Measurements from ENCODE around the gene FHOD3.

FHOD3 gene

DNA sequence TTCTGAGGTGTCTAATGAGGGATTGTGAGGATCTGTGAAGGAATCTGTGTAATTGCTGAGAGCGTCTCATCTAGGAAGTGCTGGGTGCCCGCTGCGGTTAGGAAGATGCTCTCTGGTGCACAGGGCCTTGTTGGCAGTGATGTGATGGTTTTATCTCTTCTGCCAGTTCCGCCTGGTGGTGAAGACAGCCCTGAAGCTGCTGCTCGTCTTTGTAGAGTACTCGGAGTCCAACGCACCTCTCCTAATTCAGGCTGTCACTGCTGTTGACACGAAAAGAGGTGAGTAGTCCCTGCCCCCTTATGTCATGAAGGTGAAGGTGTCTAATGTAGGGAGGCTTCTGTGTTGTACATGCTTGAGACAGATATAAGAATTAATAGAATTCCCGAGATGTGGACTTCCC lies 297.1 kb downstream of the FHOD3 start:
- DNase-seq (ENCODE audit: low read depth): no peak

DNA sequence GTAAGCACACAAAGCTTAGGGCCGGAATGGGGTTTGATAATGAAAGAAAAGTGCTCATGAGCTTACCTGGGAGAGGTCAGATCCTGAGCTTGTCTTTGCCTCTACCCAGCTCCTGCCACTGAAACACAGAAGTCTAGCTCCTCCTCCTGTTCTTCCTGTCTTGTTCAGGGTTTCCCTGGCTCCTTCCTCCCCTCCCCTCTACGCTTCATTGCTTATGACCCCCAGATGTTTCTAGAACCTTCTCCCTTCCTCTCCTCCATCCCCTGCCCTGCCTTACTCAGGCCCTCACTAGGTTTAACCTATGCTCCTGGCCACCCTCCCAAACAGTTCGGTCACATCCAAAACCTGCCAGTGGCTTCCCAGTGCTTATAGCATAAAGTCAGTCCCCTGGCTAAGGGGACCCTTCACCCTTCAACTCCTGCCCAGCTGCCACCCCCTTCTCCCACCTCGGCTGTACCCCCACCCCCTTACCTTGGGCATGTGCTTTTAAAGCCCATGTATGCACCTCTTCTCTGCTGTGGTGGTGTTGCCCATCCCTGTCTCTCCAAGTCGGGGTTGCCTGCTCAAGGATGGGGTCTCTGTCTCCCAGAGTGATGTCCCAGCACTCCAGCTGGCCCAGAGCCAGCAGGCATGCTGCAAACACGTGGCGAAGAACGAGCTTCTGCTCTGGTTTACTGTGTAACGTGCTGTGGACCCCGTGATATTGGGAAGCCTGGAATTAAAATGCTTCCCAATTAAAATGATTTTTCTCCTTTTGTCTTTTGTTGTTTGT lies 297.7 kb downstream of the FHOD3 start:
- no peak for DNase-seq (ENCODE audit: low read depth)

DNA sequence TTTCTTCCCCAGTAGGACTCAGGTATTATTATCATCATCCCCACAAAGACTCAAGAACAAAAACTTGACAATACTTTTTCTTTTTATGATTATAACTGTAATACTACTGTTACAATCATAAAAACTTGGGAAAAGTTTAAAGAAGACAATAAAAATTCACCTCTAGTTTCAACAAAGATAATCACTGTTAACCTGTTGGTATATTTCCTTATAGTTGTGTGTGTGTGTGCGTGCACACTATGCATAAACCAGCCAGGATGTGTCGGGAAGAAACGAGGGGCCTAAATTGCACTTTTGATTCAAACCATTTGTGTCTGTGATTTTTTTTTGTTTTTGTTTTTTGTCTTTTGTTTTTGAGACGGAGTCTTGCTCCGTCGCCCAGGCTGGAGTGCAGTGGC lies 298.3 kb downstream of the FHOD3 start:
- no peak for DNase-seq (ENCODE audit: low read depth)

DNA sequence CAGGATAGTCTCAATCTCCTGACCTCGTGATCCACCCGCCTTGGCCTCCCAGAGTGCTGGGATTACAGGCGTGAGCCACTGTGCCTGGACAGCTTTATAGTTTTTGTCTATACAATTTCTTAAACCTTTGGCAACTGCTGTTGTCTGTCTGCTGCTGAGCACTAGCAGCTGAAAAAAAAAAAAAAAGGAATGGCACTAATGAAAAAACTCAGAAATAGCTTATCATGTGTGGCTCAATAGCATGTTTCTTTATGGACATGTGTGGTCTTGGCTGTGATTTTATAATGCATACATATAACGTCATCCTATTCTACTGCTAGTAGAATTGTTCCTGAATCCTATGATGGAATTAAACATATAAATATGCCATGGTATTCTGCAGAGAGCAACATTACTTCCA lies 300.1 kb downstream of the FHOD3 start:
- DNase-seq (ENCODE audit: low read depth): no peak

DNA sequence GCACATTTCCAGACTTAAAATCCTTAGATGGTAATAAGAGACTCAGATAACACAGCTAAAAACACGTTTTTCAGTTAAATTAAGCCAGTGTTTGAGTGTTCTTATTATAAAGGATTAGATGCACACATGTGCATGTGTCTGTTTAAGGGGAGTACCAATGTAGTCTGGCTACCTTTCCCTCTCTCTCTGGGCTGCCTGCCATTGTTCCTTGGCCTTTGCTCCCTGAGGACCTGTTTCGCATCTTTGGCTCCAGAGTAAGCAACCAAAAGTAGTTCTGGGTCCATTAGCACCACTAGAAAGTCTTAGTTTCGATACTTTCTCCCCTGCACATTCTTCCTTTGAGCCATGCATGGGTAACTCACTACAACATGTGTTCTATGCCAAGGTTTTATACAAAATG lies 303.0 kb downstream of the FHOD3 start:
- no peak for DNase-seq (ENCODE audit: low read depth)

DNA sequence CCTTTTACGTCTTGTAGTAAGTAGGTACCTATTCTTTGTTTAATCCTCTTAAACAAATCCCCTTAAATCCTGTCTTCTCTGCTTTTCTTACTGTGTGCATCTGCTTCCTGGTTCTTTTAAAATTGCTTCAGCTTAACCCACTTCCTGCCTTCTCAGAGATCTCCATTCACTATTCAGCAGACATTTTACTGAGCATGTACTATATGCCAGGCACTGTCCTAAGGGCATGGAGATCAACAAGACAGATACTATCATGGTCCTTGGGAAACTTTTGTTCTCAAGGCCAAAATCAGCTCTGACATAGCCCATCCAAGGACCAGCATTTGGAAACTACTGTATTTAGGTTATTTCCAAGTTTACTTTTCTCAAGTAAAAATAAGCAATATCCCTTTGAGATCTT lies 303.8 kb downstream of the FHOD3 start:
- no peak for DNase-seq (ENCODE audit: low read depth)

DNA sequence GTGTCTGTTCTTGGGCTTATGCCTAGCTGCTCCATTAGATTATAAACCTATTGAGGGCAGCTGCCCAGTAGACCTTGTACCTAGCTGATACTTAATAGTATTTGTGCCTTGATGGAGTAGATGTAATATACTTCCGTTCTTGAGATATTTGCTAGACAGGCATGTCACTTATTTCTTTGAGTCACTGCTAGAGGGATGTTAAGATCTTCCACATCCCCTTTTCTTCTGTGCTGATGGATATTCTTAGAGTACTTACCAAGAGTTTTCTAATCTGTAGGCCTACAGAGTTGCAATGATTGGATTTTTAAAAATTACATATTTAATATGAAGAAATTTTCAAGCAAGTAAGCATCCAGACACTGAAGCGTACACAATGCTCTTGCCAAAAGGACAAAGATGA lies 304.6 kb downstream of the FHOD3 start:
- DNase-seq (ENCODE audit: low read depth): no peak

DNA sequence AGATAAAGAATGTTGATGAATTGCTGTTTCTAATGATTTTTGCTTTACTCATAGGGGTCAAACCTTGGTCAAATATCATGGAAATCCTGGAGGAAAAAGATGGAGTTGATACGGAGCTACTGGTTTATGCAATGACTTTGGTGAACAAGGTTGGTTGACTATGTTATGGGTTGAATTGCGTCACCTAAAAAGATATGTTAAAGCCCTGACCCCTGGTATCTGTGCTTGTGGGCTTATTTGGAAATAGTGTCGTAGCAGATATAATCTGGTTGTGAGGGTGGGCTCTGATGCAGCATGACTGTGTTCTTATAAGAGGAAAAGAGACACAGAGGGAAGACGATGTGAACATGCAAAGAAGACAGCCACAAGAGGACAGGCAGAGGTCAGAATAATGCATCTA lies 305.1 kb downstream of the FHOD3 start:
- DNase-seq (ENCODE audit: low read depth): no peak

DNA sequence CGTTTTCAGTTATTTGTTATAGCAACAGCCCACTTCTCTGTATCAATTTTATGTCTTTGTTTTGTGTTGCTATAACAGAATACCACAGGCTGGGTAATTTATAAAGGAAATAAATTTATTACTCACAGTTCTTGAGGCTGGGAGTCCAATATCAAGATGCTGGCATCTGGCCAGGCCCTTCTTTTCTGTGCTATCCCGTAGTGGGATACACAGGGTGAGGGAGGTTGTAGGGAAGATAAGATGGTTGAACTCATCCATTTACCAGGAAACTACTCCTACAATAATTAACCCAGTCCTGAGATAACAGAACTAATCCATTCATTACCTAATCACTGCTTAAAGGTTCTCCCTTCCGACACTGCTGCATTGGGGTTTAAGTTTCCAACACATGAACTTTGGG lies 310.6 kb downstream of the FHOD3 start:
- DNase-seq (ENCODE audit: low read depth): no peak

DNA sequence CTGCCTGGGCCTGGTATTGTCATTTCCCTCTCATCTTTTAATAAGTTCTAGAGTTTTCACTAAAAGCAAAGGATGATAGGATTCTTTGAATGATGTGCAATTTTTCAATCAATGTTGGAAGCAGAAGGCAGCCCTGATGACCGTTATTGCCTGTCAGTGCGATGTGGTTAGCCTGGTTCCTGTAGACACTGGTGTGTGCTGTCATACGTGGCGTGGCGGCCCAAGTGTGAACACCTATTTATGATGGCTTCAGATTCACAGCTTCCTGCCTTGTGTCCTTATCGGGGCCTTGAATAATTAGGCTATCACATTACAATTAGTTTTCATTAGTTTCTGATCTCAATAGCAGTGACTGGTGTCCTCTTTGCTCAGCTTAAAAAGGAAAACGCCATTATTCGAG lies 312.7 kb downstream of the FHOD3 start:
- no peak for DNase-seq (ENCODE audit: low read depth)

DNA sequence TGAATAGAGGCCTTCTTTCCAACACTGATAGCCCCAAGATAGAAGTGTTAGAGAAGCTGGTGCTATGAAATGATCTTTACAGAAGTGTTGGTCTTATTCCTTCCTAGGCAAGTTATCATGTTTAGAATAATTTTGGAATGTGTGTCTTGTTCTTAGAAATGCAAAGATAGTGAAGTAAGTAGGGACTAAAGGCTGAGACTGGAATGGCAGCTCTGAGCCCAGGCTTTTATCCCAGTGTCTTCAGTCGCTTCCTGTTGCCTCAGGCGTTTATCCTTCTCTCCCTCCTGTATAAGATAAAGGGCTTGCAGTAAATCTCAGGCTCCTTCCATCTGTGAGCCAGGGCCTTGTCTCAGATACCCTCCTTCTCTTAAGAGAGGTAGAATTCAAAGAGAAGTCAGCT lies 313.1 kb downstream of the FHOD3 start:
- DNase-seq (ENCODE audit: low read depth): no peak

DNA sequence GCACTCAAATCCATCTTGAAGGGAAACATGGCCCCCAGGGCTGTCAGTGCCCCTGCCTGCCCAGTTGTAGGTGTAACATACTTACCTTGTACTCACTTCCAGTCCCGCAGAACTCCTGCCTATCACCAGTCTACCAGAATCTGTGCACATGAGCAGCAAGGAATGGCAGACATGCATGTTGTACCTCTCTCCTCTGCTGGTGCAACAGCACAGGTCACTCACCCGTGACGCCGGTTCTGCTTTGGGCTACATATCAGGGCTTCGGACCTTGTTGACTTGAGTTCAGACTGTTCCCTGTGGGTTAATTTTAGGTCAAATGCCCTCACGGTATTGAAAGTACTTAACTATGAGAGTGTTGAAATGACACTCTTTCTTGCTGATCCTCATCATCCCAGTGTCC lies 315.6 kb downstream of the FHOD3 start:
- DNase-seq (ENCODE audit: low read depth): no peak

DNA sequence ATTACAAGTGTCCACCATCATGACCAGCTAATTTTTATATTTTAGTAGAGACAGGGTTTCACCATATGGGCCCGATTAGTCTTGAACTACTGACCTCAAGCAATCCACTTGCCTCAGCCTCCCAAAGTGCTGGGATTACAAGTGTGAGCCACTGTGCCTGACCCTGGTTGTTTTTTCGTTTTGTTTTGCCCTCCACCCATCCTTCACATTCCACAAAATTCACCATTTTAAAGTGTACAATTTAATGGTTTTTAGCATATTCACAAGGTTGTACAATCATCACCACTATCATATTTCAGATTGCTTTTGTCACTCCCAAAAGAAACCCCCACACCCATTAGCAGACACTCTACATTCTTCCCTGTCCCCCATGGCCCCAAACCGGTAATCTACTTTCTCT lies 316.3 kb downstream of the FHOD3 start:
- DNase-seq (ENCODE audit: low read depth): no peak

DNA sequence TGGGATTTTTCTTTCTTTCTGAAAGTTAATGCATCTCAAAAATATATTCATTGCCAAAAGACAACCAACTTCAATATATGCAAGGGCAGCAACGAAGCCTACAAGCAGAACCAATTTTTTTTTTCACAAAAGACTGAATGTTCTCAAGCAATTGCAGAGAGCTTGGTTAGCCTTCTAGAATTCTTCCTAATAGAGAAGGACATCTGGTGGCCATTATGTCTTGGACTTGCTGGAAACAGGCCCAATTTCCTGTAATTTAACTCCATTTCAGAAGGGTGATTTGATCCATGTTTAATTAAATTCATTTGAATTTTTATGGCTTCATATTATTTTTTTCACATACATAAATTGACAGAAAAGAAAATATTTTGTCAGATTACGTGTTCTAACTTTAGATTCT lies 323.3 kb downstream of the FHOD3 start:
- DNase-seq (ENCODE audit: low read depth): no peak

DNA sequence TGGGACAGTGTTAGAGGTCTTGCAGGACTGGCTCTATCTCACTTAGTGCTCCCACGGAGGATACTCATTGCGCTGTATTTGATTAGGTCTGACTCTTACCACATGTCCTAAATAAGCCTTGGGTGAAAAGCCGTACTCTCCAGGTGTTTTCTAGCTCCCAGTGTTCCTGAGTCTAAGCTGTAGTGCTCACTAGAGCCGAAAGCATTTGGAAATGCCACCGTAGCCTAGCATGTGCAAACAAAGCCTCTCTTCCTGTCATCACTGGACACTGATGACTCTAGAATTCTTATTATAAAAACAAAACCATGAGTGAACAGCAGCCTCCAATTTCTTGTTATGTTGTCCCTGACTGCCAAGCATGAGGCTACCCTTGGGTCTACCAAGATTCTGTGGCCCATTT lies 325.1 kb downstream of the FHOD3 start:
- no peak for DNase-seq (ENCODE audit: low read depth)

DNA sequence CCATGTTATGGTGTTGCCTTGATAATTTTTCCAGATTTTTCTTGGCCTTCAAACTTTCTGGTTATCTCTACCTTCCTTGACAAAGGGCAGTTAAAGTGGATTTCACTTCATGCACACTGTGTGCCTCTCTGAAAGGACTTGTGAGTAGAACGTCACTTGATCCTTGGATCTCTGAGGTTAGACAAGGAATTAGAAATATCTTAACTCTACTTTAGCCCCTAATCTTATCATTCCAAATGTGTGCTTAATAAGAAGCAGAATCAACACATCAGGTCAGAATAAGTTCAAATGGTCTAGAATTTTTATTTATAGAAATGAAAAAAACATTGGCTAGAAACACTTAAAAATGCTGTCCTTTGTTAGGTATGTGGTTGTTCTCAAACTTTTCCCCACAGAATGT lies 325.6 kb downstream of the FHOD3 start:
- no peak for DNase-seq (ENCODE audit: low read depth)

DNA sequence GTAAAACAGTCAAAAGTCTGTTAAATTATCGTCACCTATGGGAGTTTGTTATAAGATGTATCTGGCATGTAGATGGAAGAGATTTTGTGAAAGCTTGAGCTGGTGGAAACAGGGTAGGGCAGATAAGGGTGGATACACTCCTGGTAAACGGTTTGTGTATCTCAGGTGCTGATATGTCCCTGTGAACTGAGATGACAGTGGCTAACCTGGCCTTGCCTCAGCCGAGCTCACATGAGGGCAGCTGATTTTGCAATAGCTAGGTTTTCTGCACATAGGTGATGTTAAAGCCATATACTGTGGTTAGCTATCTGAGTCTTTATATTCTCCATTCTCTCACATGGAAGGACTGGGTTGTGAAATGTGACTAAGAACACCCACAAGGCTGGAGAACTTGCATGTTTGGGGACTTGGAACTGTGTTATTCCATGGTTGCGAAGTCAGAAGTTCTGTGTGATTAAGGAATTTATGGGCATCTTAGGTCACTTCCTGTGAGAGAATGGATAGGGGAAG lies 326.2 kb downstream of the FHOD3 start:
- no peak for DNase-seq (ENCODE audit: low read depth)

DNA sequence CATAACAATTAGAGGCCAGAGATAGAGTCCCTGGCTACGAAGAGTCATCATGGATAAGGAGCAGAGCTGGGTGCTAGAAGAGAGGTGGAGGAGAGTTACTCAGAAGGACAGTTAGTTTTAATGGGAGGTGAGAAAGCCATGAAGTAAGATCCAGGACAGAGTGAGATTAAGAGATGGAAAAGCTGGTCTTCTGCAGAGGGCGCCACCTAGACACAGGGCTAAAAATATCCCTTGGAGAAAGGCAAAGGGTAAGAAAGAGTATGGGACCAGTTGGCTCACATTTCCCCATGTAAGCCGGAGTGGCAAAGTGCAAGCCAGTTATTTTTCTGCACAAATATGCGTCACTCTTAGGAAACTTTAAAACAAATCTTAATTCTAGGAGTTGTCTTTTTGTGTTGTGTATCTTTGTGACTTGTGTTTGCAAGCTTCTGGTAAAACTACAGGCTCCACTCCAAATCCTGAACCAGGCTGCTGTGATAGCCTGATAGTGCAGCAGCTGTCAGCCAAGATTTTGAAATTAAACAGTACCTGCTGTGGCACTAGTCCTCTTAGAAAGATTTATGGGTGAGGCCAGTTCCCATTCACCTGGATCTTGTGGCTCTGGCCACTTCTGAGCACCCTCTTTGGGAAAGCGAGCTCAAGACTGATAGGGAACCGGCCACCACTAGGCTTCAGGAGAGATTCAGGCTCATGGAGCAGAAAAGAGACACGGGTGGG lies 327.1 kb downstream of the FHOD3 start:
- DNase-seq (ENCODE audit: low read depth): no peak

DNA sequence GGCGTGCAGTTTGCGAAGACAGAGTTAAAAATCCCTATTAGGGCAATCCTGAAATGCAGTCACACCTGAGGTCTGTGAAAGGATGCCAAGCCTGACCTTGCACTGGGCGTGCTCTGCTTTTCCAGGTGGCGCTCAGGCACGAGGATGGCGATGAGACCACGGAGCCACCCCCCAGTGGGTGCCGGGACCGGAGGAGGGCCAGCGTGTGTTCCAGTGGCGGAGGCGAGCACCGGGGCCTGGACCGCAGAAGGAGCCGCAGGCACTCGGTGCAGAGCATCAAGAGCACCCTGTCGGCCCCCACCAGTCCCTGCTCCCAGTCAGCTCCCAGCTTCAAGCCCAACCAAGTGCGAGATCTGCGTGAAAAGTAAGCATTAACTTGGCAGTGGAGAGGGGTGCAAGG lies 327.9 kb downstream of the FHOD3 start:
- DNase-seq (ENCODE audit: low read depth): no peak

DNA sequence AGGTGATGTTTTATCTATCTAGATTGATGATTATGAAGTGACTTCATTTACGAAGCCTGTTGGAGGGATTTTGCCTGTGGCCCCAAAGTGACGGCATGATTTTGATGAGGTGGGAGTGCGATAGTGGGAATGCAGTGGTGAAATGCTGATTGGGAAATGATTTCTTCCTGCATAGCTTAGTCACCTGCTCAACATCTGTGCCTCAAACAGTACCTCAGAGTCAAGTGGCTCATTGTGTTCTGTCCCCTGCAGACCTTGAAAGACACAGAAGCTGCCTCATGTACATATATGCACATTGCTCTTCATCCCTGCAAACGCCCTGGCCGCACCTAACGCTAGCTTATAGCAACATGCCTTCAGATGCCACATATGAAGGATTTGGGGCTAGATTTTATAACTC lies 330.1 kb downstream of the FHOD3 start:
- DNase-seq (ENCODE audit: low read depth): no peak

DNA sequence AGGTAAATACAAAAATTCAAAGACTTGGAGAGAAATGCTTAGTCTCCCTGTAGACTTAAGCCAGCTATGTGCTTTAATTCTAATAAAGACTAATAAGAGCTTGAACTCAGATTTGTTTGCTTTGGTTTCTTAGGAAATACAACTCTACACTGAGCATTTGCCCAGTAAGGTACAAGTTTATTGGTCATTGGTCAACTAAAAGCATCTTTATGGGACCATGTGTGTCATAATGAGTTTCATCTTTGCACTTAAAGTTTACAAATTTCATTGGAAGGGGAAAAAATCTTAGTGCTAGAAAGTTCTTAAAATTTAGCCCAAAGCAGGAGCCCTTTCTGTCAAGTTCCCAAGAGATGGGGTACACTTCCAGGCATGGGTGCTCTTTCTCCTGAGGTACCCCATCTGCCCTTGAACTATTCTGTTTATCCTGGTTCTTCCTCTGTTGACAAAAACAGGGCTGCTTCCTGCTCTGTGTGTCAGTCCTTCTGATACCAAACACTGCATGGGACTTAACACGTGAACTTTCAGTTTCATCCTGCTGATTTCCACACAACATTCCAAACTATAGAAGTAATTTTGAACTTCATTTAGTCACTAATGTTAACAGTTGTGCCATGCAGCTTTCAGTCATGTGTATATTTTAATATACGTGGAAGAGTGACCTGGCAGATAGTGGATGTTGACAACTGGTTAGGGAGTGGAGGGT lies 331.1 kb downstream of the FHOD3 start:
- DNase-seq (ENCODE audit: low read depth): no peak

DNA sequence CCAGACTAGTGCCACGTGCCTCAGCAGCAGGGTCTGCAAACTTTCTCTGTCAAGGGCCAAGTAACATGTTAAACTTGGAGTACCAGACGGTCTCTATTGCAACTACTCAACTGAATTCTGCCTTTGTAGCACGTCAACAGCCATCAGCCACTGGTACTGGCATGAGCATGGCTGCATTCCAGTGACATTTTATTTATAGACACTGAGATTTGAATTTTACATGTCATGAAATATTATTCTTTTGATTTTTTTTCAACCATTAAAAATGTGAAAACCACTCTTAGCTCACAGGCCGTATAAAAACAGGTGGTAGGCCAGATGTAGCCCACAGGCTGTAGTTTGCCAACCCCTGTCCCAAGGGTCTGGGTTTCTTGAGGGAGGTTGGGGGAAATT lies 331.6 kb downstream of the FHOD3 start:
- DNase-seq (ENCODE audit: low read depth): no peak

DNA sequence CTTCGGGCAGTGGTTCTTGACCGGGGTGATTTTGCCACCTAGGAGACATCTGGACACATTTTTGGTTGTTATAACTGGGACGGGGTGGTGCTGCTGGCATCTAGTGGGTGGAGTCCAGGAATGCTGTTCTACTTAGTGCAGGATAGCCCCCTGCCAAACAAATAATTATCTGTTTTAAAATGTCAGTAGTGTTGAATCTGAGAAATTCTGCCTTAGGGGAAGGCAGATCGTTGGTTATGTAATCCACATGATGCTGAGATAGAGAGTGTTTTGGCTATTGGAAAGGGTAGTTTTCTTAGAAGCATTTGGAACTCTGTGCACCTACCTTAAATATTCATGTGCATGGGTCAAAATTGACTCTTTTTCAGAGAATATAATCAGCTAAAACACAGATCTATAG lies 332.3 kb downstream of the FHOD3 start:
- no peak for DNase-seq (ENCODE audit: low read depth)

All from activated T-cell treated with anti-CD3 and anti-CD28 coated beads for 1 hour (primary cell).